ENCODE results near the gene MYO19. TPM values are rescaled to one million over a fixed set of nuclear protein-coding genes. Genes with fewer than 3 reads are reported as not detected.
"Not testable (repeated sequence)": the region's sequence is repeated elsewhere in the genome, so short reads cannot be mapped to it uniquely, and the experiment has no call there.

MYO19 gene
- total RNA-seq, 1 donor from 2014 or later = 85.6 TPM

DNA sequence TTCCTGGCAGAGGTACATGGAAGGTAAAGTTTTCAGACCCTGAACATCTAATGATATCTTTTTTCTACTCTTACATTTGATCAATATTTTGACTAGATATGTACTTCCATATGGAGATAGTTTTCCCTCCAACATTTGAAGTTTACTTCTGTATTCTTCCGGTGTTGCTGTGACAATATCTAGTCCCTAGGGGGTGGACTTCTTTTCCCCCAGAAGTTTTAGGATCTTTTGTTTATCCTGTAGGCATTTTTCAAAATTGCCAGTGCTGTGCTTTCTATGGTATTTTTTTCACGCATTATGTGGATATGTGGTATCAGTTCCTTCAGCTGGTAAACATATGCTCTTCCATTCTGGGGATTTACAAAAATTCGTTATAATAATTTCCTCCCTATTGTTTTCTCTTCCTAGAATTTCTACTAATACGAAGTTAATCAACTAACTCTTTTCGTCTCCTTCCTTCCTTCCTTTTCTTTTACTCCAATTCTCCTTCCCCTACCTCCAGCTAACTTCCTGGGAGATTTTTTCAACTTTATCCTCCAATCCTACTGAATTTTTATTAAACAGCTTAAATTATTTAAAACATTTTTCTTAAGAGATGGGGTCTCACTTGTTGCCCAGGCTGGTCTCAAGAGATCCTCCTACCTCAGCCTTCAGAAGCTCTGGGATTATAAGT, 74.3 kb downstream of the MYO19 start:
- TF ChIP-seq, protein P1, sequence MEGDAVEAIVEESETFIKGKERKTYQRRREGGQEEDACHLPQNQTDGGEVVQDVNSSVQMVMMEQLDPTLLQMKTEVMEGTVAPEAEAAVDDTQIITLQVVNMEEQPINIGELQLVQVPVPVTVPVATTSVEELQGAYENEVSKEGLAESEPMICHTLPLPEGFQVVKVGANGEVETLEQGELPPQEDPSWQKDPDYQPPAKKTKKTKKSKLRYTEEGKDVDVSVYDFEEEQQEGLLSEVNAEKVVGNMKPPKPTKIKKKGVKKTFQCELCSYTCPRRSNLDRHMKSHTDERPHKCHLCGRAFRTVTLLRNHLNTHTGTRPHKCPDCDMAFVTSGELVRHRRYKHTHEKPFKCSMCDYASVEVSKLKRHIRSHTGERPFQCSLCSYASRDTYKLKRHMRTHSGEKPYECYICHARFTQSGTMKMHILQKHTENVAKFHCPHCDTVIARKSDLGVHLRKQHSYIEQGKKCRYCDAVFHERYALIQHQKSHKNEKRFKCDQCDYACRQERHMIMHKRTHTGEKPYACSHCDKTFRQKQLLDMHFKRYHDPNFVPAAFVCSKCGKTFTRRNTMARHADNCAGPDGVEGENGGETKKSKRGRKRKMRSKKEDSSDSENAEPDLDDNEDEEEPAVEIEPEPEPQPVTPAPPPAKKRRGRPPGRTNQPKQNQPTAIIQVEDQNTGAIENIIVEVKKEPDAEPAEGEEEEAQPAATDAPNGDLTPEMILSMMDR (IDR thresholded peaks at IDR 0.05) = no peak
- DNase-seq (no peak), ATAC-seq (ENCODE audit: low read depth) (no peak)
- intact Hi-C loops (cut with micrococcal nuclease) = no loop called here
- no peak overlapping the region for H3K4me3 Mint-ChIP-seq
- no peaks in the 10 kb centered on the region for H3K4me1 Mint-ChIP-seq
- ChIA-PET CTCF (interaction anchor here (1.7 kb wide), 1 partner anchor 22 kb away, joined by 4 read pairs; no protein-coding TSS in a partner anchor), POLR2A (no interaction called here)
- no peaks in the 10 kb centered on the region for H3K36me3 Mint-ChIP-seq (ENCODE audit: low read depth)
- no peak overlapping the region for H3K27ac Mint-ChIP-seq
- H3K9me3 Mint-ChIP-seq = no peaks in the 10 kb centered on the region
- H3K27me3 Mint-ChIP-seq = peaks cover 42% of the 10 kb centered on the region

DNA sequence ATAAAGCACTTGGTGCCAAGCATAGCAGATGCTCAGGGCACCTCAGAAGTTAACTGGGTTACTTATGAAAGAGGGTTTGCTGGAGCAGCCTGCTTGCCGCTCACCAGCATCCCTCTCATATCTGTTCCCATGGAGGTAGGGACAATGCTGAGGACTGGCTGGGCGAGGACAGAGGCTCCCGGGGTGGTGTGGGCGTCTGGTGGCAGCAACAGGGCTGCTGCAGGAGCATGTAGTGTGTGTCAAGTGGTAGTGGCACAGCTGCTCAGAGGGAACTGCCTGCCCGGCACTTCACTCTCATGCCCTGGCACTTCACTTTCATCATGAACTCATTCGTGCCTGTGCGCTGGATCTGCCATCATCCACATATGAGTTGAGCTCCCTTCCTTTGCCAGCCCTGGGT, 75.1 kb downstream of the MYO19 start:
- Mint-ChIP-seq H3K27ac (no peak overlapping the region), H3K4me1 (no peaks in the 10 kb centered on the region), H3K36me3 (ENCODE audit: low read depth) (no peaks in the 10 kb centered on the region), H3K9me3 (no peaks in the 10 kb centered on the region), H3K27me3 (peaks cover 35% of the 10 kb centered on the region), H3K4me3 (no peak overlapping the region)
- intact Hi-C loops (cut with micrococcal nuclease) = no loop called here
- ATAC-seq (ENCODE audit: low read depth) (no peak), DNase-seq (no peak)
- ChIA-PET POLR2A (no interaction called here), CTCF (interaction anchor here (1.7 kb wide), 1 partner anchor 23 kb away, joined by 4 read pairs; no protein-coding TSS in a partner anchor)
- TF ChIP-seq, protein P1 (IDR thresholded peaks at IDR 0.05) = no peak

DNA sequence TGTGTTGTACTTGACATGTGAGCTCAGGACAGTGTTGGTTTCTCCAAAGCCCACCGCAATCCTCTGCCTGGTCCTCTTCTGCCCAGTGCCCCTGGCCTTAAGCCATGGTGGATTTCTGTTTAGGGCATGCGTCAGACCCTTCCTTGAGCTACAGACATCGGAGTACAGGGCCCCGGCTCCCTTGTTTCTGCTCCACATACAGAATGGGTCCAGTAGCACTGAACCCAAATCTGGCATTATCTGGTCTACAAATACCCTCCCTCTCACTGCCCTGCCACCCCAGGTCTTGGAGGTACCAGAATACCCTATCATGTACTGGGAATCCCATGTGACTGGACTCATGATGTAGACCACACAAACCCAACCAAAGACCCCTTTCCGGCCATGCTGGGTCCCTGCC, 75.6 kb downstream of the MYO19 start:
- Mint-ChIP-seq H3K4me1 (no peaks in the 10 kb centered on the region), H3K4me3 (no peak overlapping the region), H3K27me3 (peaks cover 35% of the 10 kb centered on the region), H3K9me3 (no peaks in the 10 kb centered on the region), H3K27ac (no peak overlapping the region), H3K36me3 (ENCODE audit: low read depth) (no peaks in the 10 kb centered on the region)
- CTCF ChIA-PET = interaction anchor here (1.7 kb wide), 1 partner anchor 24 kb away, joined by 4 read pairs; no protein-coding TSS in a partner anchor
- intact Hi-C loops (cut with micrococcal nuclease) = no loop called here
- no peak for DNase-seq
- TF ChIP-seq, protein P1 (IDR thresholded peaks at IDR 0.05) = no peak
- no peak for ATAC-seq (ENCODE audit: low read depth)
- POLR2A ChIA-PET = no interaction called here

DNA sequence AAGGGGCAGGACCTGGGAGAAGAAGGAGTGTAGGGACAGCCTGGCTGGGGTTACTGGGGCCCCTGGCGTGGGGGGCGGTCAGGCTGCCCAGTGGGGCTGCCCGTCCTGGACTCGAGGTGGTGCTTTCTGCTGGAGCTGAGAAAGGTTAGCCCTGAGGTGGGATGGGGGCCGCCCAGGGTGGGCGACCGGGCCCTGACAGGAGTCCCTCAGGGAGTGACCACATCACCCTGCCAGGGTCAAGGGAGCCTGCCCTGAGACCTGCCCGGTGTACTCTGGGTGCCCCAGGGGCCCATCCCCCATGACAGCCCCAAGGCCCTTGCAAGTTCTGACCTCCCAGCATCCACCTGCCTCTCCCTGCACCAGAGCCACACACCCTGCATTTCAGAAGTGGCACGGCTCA, 77.0 kb downstream of the MYO19 start:
- DNase-seq; H3K9me3 Mint-ChIP-seq; CTCF ChIA-PET; H3K4me3 Mint-ChIP-seq; POLR2A ChIA-PET; H3K4me1 Mint-ChIP-seq; ATAC-seq (ENCODE audit: low read depth); H3K36me3 Mint-ChIP-seq (ENCODE audit: low read depth); intact Hi-C loops (cut with micrococcal nuclease); H3K27ac Mint-ChIP-seq: not testable (repeated sequence)
- H3K27me3 Mint-ChIP-seq = peaks cover 23% of the 10 kb centered on the region

DNA sequence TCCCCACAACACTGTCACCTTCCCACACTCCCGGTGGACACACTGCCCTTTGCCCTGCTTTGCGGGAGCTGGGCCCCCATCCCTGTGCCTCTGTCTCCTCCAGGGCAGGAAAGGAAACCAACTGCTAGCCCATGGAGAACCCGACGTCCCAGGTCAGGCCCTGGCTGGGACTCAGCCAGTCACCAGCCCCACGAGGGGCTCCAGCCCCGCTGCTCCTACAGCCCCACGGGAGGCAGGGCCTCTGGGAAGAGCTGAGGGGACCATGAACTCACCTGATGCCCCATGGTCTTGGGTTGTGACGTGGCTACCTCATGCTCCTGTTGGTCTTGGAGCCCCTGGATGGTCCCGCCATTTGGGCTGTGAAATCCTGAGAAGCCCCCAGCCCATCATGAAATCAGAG, 81.8 kb downstream of the MYO19 start:
- H3K4me1 Mint-ChIP-seq; H3K4me3 Mint-ChIP-seq; DNase-seq; H3K36me3 Mint-ChIP-seq (ENCODE audit: low read depth); H3K27me3 Mint-ChIP-seq; H3K27ac Mint-ChIP-seq; CTCF ChIA-PET; POLR2A ChIA-PET; H3K9me3 Mint-ChIP-seq; intact Hi-C loops (cut with micrococcal nuclease); ATAC-seq (ENCODE audit: low read depth): not testable (repeated sequence)

DNA sequence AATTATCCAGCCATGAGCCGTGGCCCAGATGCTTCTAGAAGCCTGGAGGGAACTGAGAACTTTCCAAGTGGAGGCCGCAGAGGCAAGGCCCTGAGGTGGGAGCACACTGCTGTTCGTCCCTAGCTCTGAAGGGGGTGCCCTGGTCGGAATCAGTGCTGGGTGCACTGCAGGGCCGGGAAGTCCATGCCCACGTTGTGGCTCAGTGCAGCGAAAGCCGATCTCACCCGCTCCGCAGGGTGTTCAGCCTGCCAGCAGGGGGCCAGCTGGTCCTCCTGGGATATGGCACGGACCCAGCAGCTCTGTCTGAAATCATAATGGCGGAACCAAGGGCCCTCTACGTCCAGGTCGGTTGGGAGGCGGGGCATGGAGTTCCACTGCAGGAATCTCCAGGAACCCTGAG, 84.7 kb downstream of the MYO19 start:
- H3K36me3 Mint-ChIP-seq (ENCODE audit: low read depth); H3K27me3 Mint-ChIP-seq; H3K9me3 Mint-ChIP-seq; DNase-seq; H3K27ac Mint-ChIP-seq; H3K4me3 Mint-ChIP-seq; H3K4me1 Mint-ChIP-seq; intact Hi-C loops (cut with micrococcal nuclease); POLR2A ChIA-PET; ATAC-seq (ENCODE audit: low read depth); CTCF ChIA-PET: not testable (repeated sequence)

Other genes with a start within 250 kb of the MYO19 start
- not detected in 2 replicates for gene TBC1D3G, start 211.0 kb downstream of the MYO19 start, total RNA-seq
- not detected in 2 replicates for gene TBC1D3H, start 146.4 kb downstream of the MYO19 start, total RNA-seq
- 35.5 and 37.0 TPM in 2 replicates for gene ZNHIT3, start 48.2 kb downstream of the MYO19 start, total RNA-seq
- gene PIGW, start 119 bp upstream of the MYO19 start, total RNA-seq = 18.2 and 20.7 TPM in 2 replicates
- gene GGNBP2, start 10.1 kb upstream of the MYO19 start, total RNA-seq = 103 and 118 TPM in 2 replicates
- gene DHRS11, start 57.0 kb upstream of the MYO19 start, total RNA-seq = 5.7 and 7.7 TPM in 2 replicates
- gene MRM1, start 66.7 kb upstream of the MYO19 start, total RNA-seq = 14.3 and 15.6 TPM in 2 replicates

Measured in activated B cell treated with CpG ODN at 0.5 μM for 24 hours (primary cell).